Kidney glomerular epithelial cell (primary cell): ENCODE measurements around the gene ICAM2.

Experiments used
- DNase-seq: peaks from one replicate; lab custom pipeline; 2025; lab: John Stamatoyannopoulos, UW

The ICAM2 gene

GRCh38 chr17:64020056-64020766, at the start of gene ICAM2:
ICAM2 (minus strand) TSS chr17:64020633; CDS start chr17:64006691, 13,942 bp downstream.
- DNase-seq = peak; percentile 7

- no peak for DNase-seq
These were observed 49.8 kb upstream of the ICAM2 start for GRCh38 chr17:64070213-64070612.

GRCh38 chr17:64069143-64069542, 48.7 kb upstream of the ICAM2 start:
- DNase-seq = no peak

DNA sequence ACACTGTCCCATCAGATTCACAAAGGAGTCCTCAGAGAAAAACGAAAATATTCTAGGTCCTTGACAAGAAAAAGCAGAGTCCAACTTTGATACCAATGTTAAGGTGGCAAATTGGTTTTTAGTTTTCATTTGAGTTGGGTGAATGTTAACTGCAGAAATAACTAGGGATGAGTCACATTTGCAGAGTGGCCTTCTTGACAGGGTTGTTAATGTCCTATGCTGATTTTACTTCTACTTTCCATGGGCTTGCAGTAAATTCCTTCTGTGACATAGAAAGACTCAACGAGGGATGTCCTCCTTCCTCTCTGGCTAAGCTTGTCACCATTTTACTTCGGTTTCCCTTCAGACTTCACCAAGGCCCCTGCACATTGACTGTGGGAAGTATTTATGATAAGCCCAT, 47.2 kb upstream of the ICAM2 start:
- DNase-seq = no peak

DNA sequence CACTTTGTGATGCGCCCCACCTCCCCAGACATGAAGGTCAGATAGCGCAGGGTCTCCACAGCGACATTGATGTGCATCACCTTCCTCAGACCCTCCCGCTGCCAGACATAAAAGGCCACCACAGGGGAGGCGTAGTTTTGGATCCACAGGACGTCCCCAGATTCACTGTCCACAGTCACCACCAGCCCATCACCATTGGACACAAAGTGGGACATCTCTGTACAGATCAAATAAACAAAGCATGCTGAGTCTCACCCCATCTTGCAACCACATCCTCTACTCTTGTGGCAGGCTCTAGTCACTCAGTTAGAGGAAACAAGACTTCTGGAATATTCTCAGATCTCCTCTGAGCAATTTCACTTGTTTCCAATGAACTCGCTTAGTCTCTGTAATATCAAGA, 46.3 kb upstream of the ICAM2 start:
- DNase-seq = no peak

GRCh38 chr17:64065161-64065560, 44.7 kb upstream of the ICAM2 start:
- DNase-seq = no peak

- DNase-seq = no peak
These were observed 43.9 kb upstream of the ICAM2 start for GRCh38 chr17:64064331-64064730.

GRCh38 chr17:64063766-64064224, 43.4 kb upstream of the ICAM2 start:
- DNase-seq = no peak

DNA sequence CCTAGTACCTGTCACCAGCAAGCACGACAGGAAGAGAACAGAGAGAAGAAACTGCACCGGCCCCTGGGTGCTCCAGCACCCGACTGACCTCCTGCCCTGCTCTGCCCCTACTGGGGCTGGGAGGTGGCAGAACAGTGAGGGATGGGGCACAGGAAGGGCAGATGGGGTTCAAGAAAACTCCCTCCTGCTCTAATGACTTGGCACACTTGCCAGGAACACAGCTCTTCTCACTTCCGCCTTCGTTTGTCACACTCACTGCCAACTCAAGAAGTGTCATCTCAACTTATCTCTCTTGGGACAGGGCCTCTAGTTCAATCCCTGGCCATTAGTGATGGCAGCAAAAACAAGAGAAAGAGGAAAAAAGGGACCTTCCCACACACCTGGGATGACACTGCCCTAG, 42.7 kb upstream of the ICAM2 start:
- DNase-seq = no peak

GRCh38 chr17:64061178-64061898, 40.9 kb upstream of the ICAM2 start:
- peak; percentile 2 for DNase-seq

GRCh38 chr17:64060331-64060730, 39.9 kb upstream of the ICAM2 start:
- no peak for DNase-seq

GRCh38 chr17:64059756-64060155, 39.3 kb upstream of the ICAM2 start:
- DNase-seq = no peak

GRCh38 chr17:64058621-64059020, 38.2 kb upstream of the ICAM2 start:
- DNase-seq = peak; percentile 41

GRCh38 chr17:64057701-64058263, 37.3 kb upstream of the ICAM2 start:
- no peak for DNase-seq

DNA sequence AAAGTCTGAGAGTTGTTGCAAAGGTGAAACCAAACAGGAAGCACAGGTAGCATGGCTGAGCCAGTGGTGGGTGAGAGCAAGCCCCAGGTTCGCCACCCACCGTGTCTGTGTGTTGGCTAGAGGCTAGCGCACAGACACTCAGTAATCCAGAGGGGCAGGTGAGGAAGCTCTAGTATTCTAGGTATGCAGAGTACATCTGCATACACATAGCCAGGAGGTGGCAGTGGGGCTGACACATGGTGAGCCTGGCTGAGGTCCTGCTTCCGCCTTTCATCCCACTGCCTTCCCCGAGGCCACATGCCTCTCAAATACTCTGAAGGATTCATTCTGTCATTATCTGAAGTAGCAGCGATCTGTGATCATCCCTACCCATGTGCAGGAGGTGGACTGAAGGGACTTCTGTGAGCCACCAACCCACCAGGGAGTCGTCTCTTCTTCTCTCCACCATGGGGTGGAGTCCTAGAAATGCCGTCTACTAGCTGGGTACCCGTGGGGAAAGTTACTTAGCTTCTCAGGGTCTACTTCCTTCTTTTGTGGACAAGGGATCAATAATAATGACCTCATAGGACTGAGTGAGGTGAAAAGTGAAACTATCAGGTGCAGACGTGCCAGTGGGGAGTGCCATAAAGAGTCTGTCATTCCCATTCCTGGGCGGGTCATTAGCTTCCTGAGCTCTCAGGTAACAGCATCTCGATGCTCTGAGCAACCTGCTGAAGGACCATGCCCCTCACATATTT, 36.0 kb upstream of the ICAM2 start:
- no peak for DNase-seq

DNA sequence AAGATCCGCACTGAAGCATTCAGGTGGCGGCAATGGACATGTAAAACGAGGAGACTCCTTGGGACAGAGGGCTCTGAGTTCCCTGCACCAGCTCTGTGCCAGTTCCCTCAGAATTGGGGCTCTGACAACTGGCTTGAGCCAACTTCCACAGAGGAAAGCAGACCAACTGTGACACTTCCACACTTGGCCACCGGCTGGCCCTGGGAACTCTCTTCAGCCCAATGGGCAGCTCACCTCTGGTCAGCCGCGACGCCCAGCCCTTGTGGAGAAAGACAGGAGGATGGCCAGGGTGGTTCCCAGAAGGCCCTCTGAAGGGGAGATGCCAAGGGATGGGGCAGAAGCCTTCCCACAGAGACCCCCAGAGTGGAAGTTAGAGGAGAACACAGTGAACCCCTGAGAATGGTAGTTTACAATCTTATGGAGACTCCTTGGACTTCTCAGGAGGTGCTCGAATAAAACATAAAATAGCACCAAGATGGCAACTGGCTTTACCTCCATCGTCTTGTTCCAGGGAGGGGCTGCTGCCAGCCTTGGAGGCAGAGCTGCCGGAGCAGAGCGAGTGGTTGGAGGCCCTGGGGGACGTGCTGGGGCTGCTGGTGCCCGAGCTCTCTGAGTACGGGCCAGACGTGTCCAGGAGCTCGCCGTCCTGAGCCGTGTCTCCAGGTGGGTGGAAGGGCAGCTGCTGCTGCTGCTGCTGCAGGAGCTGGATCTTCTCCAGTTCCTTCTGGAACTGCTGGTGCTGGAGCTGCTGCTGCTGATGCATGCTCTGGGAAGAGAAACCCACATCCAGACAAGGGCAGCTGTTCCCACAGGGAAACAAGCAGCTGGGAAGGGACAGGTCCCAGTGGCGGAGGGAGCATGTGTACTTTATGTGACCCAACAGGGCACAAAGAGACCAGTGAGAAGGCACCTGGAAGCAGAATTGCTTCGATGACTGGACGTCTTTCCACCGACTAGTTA, 35.0 kb upstream of the ICAM2 start:
- no peak for DNase-seq

DNA sequence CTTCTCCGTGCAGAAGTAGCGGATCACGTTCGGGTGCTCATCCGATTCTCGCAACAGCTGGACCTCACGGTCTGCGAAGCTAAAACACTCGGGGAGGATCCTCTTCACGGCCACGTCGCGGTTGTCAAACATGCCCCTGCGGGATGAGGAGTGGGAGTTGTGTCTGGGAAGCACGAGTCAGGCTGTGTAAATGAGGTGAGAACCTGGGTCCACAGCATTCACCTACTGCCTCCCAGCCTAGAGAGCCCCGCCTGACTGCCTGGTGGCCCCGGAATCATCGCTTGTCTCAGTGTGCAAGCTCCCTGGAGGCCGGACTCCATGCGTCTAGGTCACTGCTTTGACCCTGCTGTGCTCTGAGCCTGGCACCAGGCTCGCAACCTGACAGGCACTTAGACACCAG, 33.9 kb upstream of the ICAM2 start:
- no peak for DNase-seq

DNA sequence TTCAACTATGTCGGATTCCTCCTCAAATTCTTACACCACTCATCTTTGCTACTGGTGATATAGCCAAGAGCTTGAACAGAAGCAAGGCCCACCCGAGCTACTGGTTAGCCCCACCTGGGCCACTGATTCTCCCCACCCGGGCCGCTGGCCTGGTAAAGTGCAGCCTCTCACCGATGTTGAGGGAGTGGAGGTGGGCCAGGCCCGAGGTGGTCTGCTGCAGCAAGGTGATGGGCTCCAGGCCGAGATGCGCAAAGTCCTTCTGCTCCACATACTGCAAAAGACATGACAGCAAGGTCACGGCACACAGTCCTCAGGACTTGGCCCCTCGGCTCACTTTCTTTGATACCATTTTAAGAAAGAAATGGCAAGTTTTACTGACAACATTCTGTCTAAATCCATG, 32.7 kb upstream of the ICAM2 start:
- DNase-seq = no peak

DNA sequence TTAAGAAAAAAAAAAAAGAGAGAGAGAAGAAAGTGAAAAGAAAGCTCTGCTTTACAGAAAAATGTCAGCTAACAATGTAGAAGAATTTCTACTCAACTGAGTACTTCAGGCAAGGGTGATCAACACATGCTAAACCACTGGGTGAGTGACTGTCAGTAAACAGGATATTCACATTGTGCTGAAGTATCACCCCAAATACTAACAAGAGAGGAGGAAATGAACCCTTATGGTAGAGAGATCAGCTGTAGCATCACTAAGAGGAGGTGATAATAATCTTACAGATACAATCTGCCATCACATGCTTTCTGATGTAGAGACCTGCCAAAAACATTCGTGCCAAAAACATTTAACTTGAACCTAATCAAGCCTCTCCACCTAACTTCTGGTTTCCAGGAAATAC, 30.7 kb upstream of the ICAM2 start:
- DNase-seq = no peak

DNA sequence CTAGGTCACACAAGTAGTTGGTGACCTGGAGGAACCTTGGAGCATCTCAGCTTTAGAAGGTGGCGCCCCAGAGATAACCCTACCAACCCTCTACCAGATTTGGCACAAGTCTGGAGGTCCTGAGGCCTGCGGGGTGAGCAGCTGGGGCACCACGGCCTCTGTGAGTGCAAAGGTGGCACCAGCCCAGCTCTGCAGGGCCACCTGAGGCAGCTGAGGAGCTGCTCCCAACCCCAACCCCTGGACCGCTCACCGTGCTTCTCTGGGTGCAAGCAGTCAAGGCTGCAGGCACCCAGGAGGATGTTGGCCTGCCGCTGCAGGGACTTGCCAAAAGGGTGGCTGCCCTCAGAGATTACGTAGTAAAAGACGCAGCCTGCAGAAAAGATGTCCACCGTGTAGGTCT, 28.4 kb upstream of the ICAM2 start:
- no peak for DNase-seq

DNA sequence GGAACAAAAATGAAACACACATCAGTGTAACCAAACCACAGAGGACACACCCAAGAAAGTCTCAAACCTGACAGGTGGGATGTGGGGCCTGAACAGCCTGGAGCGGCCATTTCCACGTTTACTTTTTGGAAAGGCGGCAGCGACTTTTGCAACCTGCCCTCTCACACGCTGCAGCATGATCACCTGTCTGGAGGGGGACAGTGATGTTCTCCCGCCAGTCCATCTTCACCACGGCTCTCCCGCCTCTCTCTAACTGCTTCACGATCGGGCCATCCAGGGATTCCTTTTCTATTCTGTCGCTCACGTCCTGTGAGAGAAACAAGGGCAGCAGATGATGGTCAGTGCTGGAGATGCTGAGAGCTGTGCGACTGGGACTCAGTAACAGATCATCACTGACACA, 24.7 kb upstream of the ICAM2 start:
- no peak for DNase-seq
